ENCODE results near the gene EGR1. TPM values are rescaled to one million over a fixed set of nuclear protein-coding genes. Genes with fewer than 3 reads are reported as not detected.
A peak's percentile ranks its signal among the peaks of the same experiment; 100 is the strongest.

Gene EGR1
- total RNA-seq, 5 donors from 2014 or later (not counting 1 experiment from before 2014, with no cell fraction given): 6.8 to 13.8 (median 8.0) TPM

GRCh38 chr5:138458384-138458783 lies 6.9 kb upstream of the EGR1 start:
- Histone ChIP-seq H3K4me1 (ENCODE audit: control insufficient read depth in 1 of 2, extremely low read depth in 1 of 2, insufficient read depth in 2 of 2, low read length in 2 of 2) (peaks cover 25 to 41% of the 10 kb centered on the region in 2 experiments), H3K27me3 (replicated peaks in 1 of 2; ENCODE audit: control insufficient read depth in 2 of 2, extremely low read depth in 1 of 2, insufficient read depth in 2 of 2, low read length in 1 of 2) (peaks cover 0 to 8% of the 10 kb centered on the region in 2 experiments), H3K36me3 (ENCODE audit: control insufficient read depth in 2 of 2, extremely low read depth in 1 of 2, insufficient read depth in 1 of 2, low read length in 1 of 2) (peaks cover 0 to 4% of the 10 kb centered on the region in 2 donors), H3K4me3 (ENCODE audit: control insufficient read depth in 1 of 2, extremely low read depth in 1 of 2, low read length in 1 of 2) (no peak overlapping the region), H3K27ac (ENCODE audit: low read length) (peak overlapping the region; percentile 65), H3K9me3 (no peaks in the 10 kb centered on the region)
- no peak for ATAC-seq (replicated peaks in 1 of 4)
- Mint-ChIP-seq H3K4me3 (peak overlapping the region in 1 of 3 donors; percentile 71), H3K27me3 (no peaks in the 10 kb centered on the region), H3K9me3 (no peaks in the 10 kb centered on the region), H3K4me1 (peaks cover 32 to 42% (median 37%) of the 10 kb centered on the region in 3 donors), H3K36me3 (no peaks in the 10 kb centered on the region), H3K27ac (peak overlapping the region in 1 of 2 donors; percentile 96)
- CTCF ChIA-PET: interaction anchor here in 1 of 2 donors (0.6 to 1.1 kb wide), 2 partner anchors 34 to 85 kb away, joined by 3 to 6 read pairs; partner anchors contain the start of gene ETF1
- WGBS (ENCODE audit: insufficient coverage): 46% methylated on average over 6 of the region's 11 CpGs
- POLR2A ChIA-PET: no interaction called here
- DNase-seq: no peak

GRCh38 chr5:138458856-138459255 lies 6.4 kb upstream of the EGR1 start:
- WGBS (ENCODE audit: insufficient coverage): 80% methylated on average over 8 of the region's 9 CpGs
- CTCF ChIA-PET: interaction anchor here in 1 of 2 donors (0.6 kb wide), 1 partner anchor 34 kb away, joined by 6 read pairs; no protein-coding TSS in a partner anchor
- H3K27me3 ChIP-seq (replicated peaks in 1 of 2; ENCODE audit: control insufficient read depth in 2 of 2, extremely low read depth in 1 of 2, insufficient read depth in 2 of 2, low read length in 1 of 2): peaks cover 0 to 7% of the 10 kb centered on the region in 2 experiments
- Mint-ChIP-seq H3K36me3 (no peaks in the 10 kb centered on the region), H3K27me3 (no peaks in the 10 kb centered on the region), H3K4me1 (peaks cover 34 to 42% (median 37%) of the 10 kb centered on the region in 3 donors), H3K4me3 (peak overlapping the region in 2 of 3 donors; percentile 36 to 71), H3K27ac (peak overlapping the region; percentile 87 to 96), H3K9me3 (no peaks in the 10 kb centered on the region)
- POLR2A ChIA-PET: interaction anchor here in 1 of 2 donors (0.5 kb wide), 1 partner anchor 884 kb away, joined by 3 read pairs; no protein-coding TSS in a partner anchor
- H3K4me3 ChIP-seq (ENCODE audit: control insufficient read depth in 1 of 2, extremely low read depth in 1 of 2, low read length in 1 of 2): no peak overlapping the region
- H3K9me3 ChIP-seq: no peaks in the 10 kb centered on the region
- peak overlapping the region; percentile 65 for H3K27ac ChIP-seq (ENCODE audit: low read length)
- ATAC-seq (replicated peaks in 1 of 4): no peak
- DNase-seq: no peak
- H3K36me3 ChIP-seq (ENCODE audit: control insufficient read depth in 2 of 2, extremely low read depth in 1 of 2, insufficient read depth in 1 of 2, low read length in 1 of 2): peaks cover 0 to 4% of the 10 kb centered on the region in 2 donors
- peaks cover 25 to 46% of the 10 kb centered on the region in 2 experiments for H3K4me1 ChIP-seq (ENCODE audit: control insufficient read depth in 1 of 2, extremely low read depth in 1 of 2, insufficient read depth in 2 of 2, low read length in 2 of 2)

- peaks cover 0 to 4% of the 10 kb centered on the region in 2 donors for H3K36me3 ChIP-seq (ENCODE audit: control insufficient read depth in 2 of 2, extremely low read depth in 1 of 2, insufficient read depth in 1 of 2, low read length in 1 of 2)
- peak; percentile 44 to 60 (median 52) for ATAC-seq (replicated peaks in 1 of 4)
- H3K27ac ChIP-seq (ENCODE audit: low read length): peak overlapping the region; percentile 65
- Mint-ChIP-seq H3K27ac (peak overlapping the region; percentile 87 to 96), H3K27me3 (no peaks in the 10 kb centered on the region), H3K36me3 (no peaks in the 10 kb centered on the region), H3K4me3 (peak overlapping the region; percentile 29 to 71 (median 36)), H3K9me3 (no peaks in the 10 kb centered on the region), H3K4me1 (peaks cover 34 to 42% (median 37%) of the 10 kb centered on the region in 3 donors)
- H3K4me1 ChIP-seq (ENCODE audit: control insufficient read depth in 1 of 2, extremely low read depth in 1 of 2, insufficient read depth in 2 of 2, low read length in 2 of 2): peaks cover 25 to 50% of the 10 kb centered on the region in 2 experiments
- 18% methylated on average over 5 of the region's 11 CpGs for WGBS (ENCODE audit: insufficient coverage)
- POLR2A ChIA-PET: interaction anchor here in 1 of 2 donors (0.5 kb wide), 1 partner anchor 883 kb away, joined by 3 read pairs; no protein-coding TSS in a partner anchor
- no peak overlapping the region for H3K4me3 ChIP-seq (ENCODE audit: control insufficient read depth in 1 of 2, extremely low read depth in 1 of 2, low read length in 1 of 2)
- CTCF ChIA-PET: interaction anchor here in 1 of 2 donors (0.6 kb wide), 1 partner anchor 294 kb away, joined by 6 read pairs; no protein-coding TSS in a partner anchor
- peak; percentile 39 to 86 (median 69) for DNase-seq
- H3K9me3 ChIP-seq: no peaks in the 10 kb centered on the region
- peaks cover 0 to 6% of the 10 kb centered on the region in 2 experiments for H3K27me3 ChIP-seq (replicated peaks in 1 of 2; ENCODE audit: control insufficient read depth in 2 of 2, extremely low read depth in 1 of 2, insufficient read depth in 2 of 2, low read length in 1 of 2)
Observed at GRCh38 chr5:138459311-138459933, 5.9 kb upstream of the EGR1 start.

GRCh38 chr5:138460032-138460693 lies 5.1 kb upstream of the EGR1 start:
- POLR2A ChIA-PET: no interaction called here
- Histone ChIP-seq H3K27ac (ENCODE audit: low read length) (peak overlapping the region; percentile 65), H3K9me3 (no peaks in the 10 kb centered on the region), H3K27me3 (replicated peaks in 1 of 2; ENCODE audit: control insufficient read depth in 2 of 2, extremely low read depth in 1 of 2, insufficient read depth in 2 of 2, low read length in 1 of 2) (peaks cover 0 to 6% of the 10 kb centered on the region in 2 experiments), H3K36me3 (ENCODE audit: control insufficient read depth in 2 of 2, extremely low read depth in 1 of 2, insufficient read depth in 1 of 2, low read length in 1 of 2) (peaks cover 0 to 4% of the 10 kb centered on the region in 2 donors), H3K4me1 (ENCODE audit: control insufficient read depth in 1 of 2, extremely low read depth in 1 of 2, insufficient read depth in 2 of 2, low read length in 2 of 2) (peaks cover 25 to 52% of the 10 kb centered on the region in 2 experiments), H3K4me3 (ENCODE audit: control insufficient read depth in 1 of 2, extremely low read depth in 1 of 2, low read length in 1 of 2) (no peak overlapping the region)
- DNase-seq (no peak), ATAC-seq (replicated peaks in 1 of 4) (no peak)
- Mint-ChIP-seq H3K9me3 (no peaks in the 10 kb centered on the region), H3K27me3 (no peaks in the 10 kb centered on the region), H3K4me3 (peak overlapping the region in 1 of 3 donors; percentile 71), H3K36me3 (no peaks in the 10 kb centered on the region), H3K4me1 (peaks cover 34 to 42% (median 37%) of the 10 kb centered on the region in 3 donors), H3K27ac (peak overlapping the region; percentile 45 to 96)
- CTCF ChIA-PET: interaction anchor here in 1 of 2 donors (0.6 kb wide), 1 partner anchor 295 kb away, joined by 6 read pairs; no protein-coding TSS in a partner anchor
- 77% methylated on average over 4 of the region's 4 CpGs for WGBS (ENCODE audit: insufficient coverage)

- Mint-ChIP-seq H3K9me3 (no peaks in the 10 kb centered on the region), H3K36me3 (no peaks in the 10 kb centered on the region), H3K4me1 (peaks cover 37 to 46% (median 42%) of the 10 kb centered on the region in 3 donors), H3K27ac (no peak overlapping the region), H3K4me3 (no peak overlapping the region), H3K27me3 (no peaks in the 10 kb centered on the region)
- H3K36me3 ChIP-seq (ENCODE audit: control insufficient read depth in 2 of 2, extremely low read depth in 1 of 2, insufficient read depth in 1 of 2, low read length in 1 of 2): no peaks in the 10 kb centered on the region
- no peak overlapping the region for H3K27ac ChIP-seq (ENCODE audit: low read length)
- 94% methylated on average over 10 of the region's 11 CpGs for WGBS (ENCODE audit: insufficient coverage)
- DNase-seq: no peak
- ATAC-seq (replicated peaks in 1 of 4): no peak
- H3K4me1 ChIP-seq (ENCODE audit: control insufficient read depth in 1 of 2, extremely low read depth in 1 of 2, insufficient read depth in 2 of 2, low read length in 2 of 2): peaks cover 30 to 61% of the 10 kb centered on the region in 2 experiments
- H3K4me3 ChIP-seq (ENCODE audit: control insufficient read depth in 1 of 2, extremely low read depth in 1 of 2, low read length in 1 of 2): no peak overlapping the region
- ChIA-PET CTCF (interaction anchor here (0.9 to 2.7 kb wide), 4 partner anchors 11 to 86 kb away, joined by 3 to 11 read pairs (median 4); no protein-coding TSS in a partner anchor), POLR2A (interaction anchor here in 1 of 2 donors (0.6 kb wide), 1 partner anchor 52 kb away, joined by 3 read pairs; no protein-coding TSS in a partner anchor)
- no peaks in the 10 kb centered on the region for H3K9me3 ChIP-seq
- peaks cover 0 to 10% of the 10 kb centered on the region in 2 experiments for H3K27me3 ChIP-seq (replicated peaks in 1 of 2; ENCODE audit: control insufficient read depth in 2 of 2, extremely low read depth in 1 of 2, insufficient read depth in 2 of 2, low read length in 1 of 2)
Observed at GRCh38 chr5:138461343-138462125, 3.7 kb upstream of the EGR1 start.
